Smooth muscle cell (in vitro differentiated cells): ENCODE results near the gene POU6F2. TPM values are rescaled to one million over a fixed set of nuclear protein-coding genes. Genes with fewer than 3 reads are reported as not detected.

Experiments
- DNase-seq: peaks from one replicate; lab custom pipeline; 2025; ENCODE audit not compliant: unreplicated experiment; lab: John Stamatoyannopoulos, UW
- H2AFZ ChIP-seq: fragments of 200-600 bp; sonication (generic); 2 replicates; pipeline ENCODE4 v1.6.0; 2016; ENCODE audit warnings: antibody characterized with exemption, low read depth, mild to moderate bottlenecking
- H3F3A ChIP-seq: fragments of 200-600 bp; sonication (generic); 2 replicates; pipeline ENCODE4 v1.6.0; 2017; ENCODE audit warnings: antibody characterized with exemption, low read depth
- H3K27ac ChIP-seq: fragments of 200-600 bp; sonication (generic); 2 replicates; pipeline ENCODE4 v1.5.1; 2016; ENCODE audit warnings: low read depth, mild to moderate bottlenecking
- H3K27me3 ChIP-seq: fragments of 200-600 bp; sonication (generic); 2 replicates; pipeline ENCODE4 v1.6.1; 2016; ENCODE audit warnings: low read depth, mild to moderate bottlenecking
- H3K36me3 ChIP-seq: fragments of 200-600 bp; sonication (generic); 2 replicates; pipeline ENCODE4 v1.5.1; 2016; ENCODE audit warnings: low read depth
- H3K4me1 ChIP-seq: fragments of 200-600 bp; sonication (generic); 2 replicates; pipeline ENCODE4 v1.5.1; 2016; ENCODE audit warnings: low read depth
- H3K4me2 ChIP-seq: fragments of 200-600 bp; sonication (generic); 2 replicates; pipeline ENCODE4 v1.6.0; 2016; ENCODE audit warnings: mild to moderate bottlenecking
- H3K4me3 ChIP-seq: fragments of 200-600 bp; sonication (generic); 2 replicates; pipeline ENCODE4 v1.5.1; 2016; ENCODE audit warnings: mild to moderate bottlenecking
- H3K79me2 ChIP-seq: fragments of 200-600 bp; sonication (generic); 2 replicates; pipeline ENCODE4 v1.6.0; 2016; ENCODE audit warnings: low read depth, mild to moderate bottlenecking
- H3K9ac ChIP-seq: fragments of 200-600 bp; sonication (generic); 2 replicates; pipeline ENCODE4 v1.6.0; 2016; ENCODE audit warnings: low read depth
- H3K9me3 ChIP-seq: fragments of 200-600 bp; sonication (generic); replicated peaks from 2 replicates; pipeline ENCODE4 v1.5.1; 2016; ENCODE audit warnings: low read depth
- H4K20me1 ChIP-seq: fragments of 200-600 bp; sonication (generic); 2 replicates; pipeline ENCODE4 v1.6.0; 2016; ENCODE audit warnings: low read depth
- CTCF ChIP-seq: fragments of 200-600 bp; sonication (generic); IDR thresholded peaks from 2 replicates; pipeline ENCODE4 v1.5.1; 2017; ENCODE audit warnings: borderline replicate concordance, mild to moderate bottlenecking, antibody characterized with exemption; ENCODE audit not compliant: insufficient read depth, poor library complexity, severe bottlenecking
- WGBS: methylation state at CpG from one replicate; pipeline ENCODE4 v1.1.7; 2016; ENCODE audit warnings: low lambda C conversion rate; 5-methylcytosine and 5-hydroxymethylcytosine counted together
- polyA plus RNA-seq: library from polyadenylated mRNA; unstranded; fragments of >200 nt; fragmentation: Nextera tagmentation; extraction: Ambion mirVana; gene quantifications from 2 replicates; pipeline ENCODE4 v1.2.1, GENCODE V29; 2016
- total RNA-seq: library from RNA; depleted of rRNA; stranded (reverse); fragments of >200 nt; gene quantifications from 2 replicates; pipeline ENCODE4 v1.2.3, GENCODE V29; 2014

POU6F2 gene
- total and polyA plus RNA-seq, 2 experiments from 2014 or later: 1.2 TPM

- H3K4me2 ChIP-seq: no peak overlapping the region
- H3K79me2 ChIP-seq: no peaks in the 10 kb centered on the region
- DNase-seq: no peak
- no peak overlapping the region for H3K27ac ChIP-seq
- H3K4me1 ChIP-seq: peaks cover 6% of the 10 kb centered on the region
- H4K20me1 ChIP-seq: no peaks in the 10 kb centered on the region
- peaks cover 50% of the 10 kb centered on the region for H3K27me3 ChIP-seq
- no peak overlapping the region for H3K4me3 ChIP-seq
- 62% methylated on average over 5 of the region's 5 CpGs for whole genome bisulfite sequencing
- no peak overlapping the region for H2AFZ ChIP-seq
- no peaks in the 10 kb centered on the region for H3F3A ChIP-seq
- no peaks in the 10 kb centered on the region for H3K9me3 ChIP-seq
- TF ChIP-seq CTCF: no peak
- H3K36me3 ChIP-seq: no peaks in the 10 kb centered on the region
- H3K9ac ChIP-seq: no peak overlapping the region
Measured at GRCh38 chr7:38978491-38978890, 782 bp downstream of the POU6F2 start.

GRCh38 chr7:38992203-38992602 lies 14.5 kb downstream of the POU6F2 start:
- 83% methylated on average over 4 of the region's 4 CpGs for WGBS
- no peak for DNase-seq

GRCh38 chr7:39001595-39001994 lies 23.9 kb downstream of the POU6F2 start:
- Histone ChIP-seq H3K36me3 (no peaks in the 10 kb centered on the region), H3K4me1 (peaks cover 4% of the 10 kb centered on the region), H3K4me2 (no peak overlapping the region), H3K79me2 (no peaks in the 10 kb centered on the region), H3F3A (no peaks in the 10 kb centered on the region), H4K20me1 (no peaks in the 10 kb centered on the region), H2AFZ (no peak overlapping the region), H3K27ac (no peak overlapping the region), H3K9ac (no peak overlapping the region), H3K4me3 (no peak overlapping the region), H3K27me3 (no peaks in the 10 kb centered on the region), H3K9me3 (no peaks in the 10 kb centered on the region)
- no peak for DNase-seq
- WGBS: 92% methylated on average over 1 of the region's 1 CpG
- TF ChIP-seq CTCF: no peak

More at GRCh38 chr7:38992203-38992602, 14.5 kb downstream of the POU6F2 start:
- no peaks in the 10 kb centered on the region for H3F3A ChIP-seq
- H3K36me3 ChIP-seq: no peaks in the 10 kb centered on the region
- H3K4me3 ChIP-seq: no peak overlapping the region
- H3K4me2 ChIP-seq: no peak overlapping the region
- no peaks in the 10 kb centered on the region for H4K20me1 ChIP-seq
- no peak overlapping the region for H3K9ac ChIP-seq
- peaks cover 17% of the 10 kb centered on the region for H3K27me3 ChIP-seq
- no peaks in the 10 kb centered on the region for H3K79me2 ChIP-seq
- no peaks in the 10 kb centered on the region for H3K4me1 ChIP-seq
- H3K9me3 ChIP-seq: no peaks in the 10 kb centered on the region
- no peak for TF ChIP-seq CTCF
- H3K27ac ChIP-seq: no peak overlapping the region
- H2AFZ ChIP-seq: no peak overlapping the region

- no peak overlapping the region for H2AFZ ChIP-seq
- H3K27ac ChIP-seq: no peak overlapping the region
- H3K27me3 ChIP-seq: no peaks in the 10 kb centered on the region
- no peak overlapping the region for H3K4me3 ChIP-seq
- H4K20me1 ChIP-seq: no peaks in the 10 kb centered on the region
- 55% methylated on average over 5 of the region's 5 CpGs for WGBS
- H3K4me1 ChIP-seq: peaks cover 4% of the 10 kb centered on the region
- H3K79me2 ChIP-seq: no peaks in the 10 kb centered on the region
- H3K4me2 ChIP-seq: peak overlapping the region; percentile 5
- no peaks in the 10 kb centered on the region for H3K9me3 ChIP-seq
- no peak overlapping the region for H3K9ac ChIP-seq
- TF ChIP-seq CTCF: no peak
- H3K36me3 ChIP-seq: no peaks in the 10 kb centered on the region
- DNase-seq: no peak
- no peaks in the 10 kb centered on the region for H3F3A ChIP-seq
Measured at GRCh38 chr7:39002755-39003154, 25.0 kb downstream of the POU6F2 start.
